Fibroblast of skin of right biceps (primary cell): ENCODE results near the gene DOP1B.
"Not testable (repeated sequence)": the region's sequence is repeated elsewhere in the genome, so short reads cannot be mapped to it uniquely, and the experiment has no call there.

Source experiments
- DNase-seq: peaks from one replicate; pipeline ENCODE4 v3.0.0-alpha.2; 2013

DOP1B gene

GRCh38 chr21:36174780-36175179 lies 18.2 kb downstream of the DOP1B start:
- DNase-seq, result no peak

- DNase-seq, result no peak
Measured at GRCh38 chr21:36175771-36176565, 19.3 kb downstream of the DOP1B start.

- no peak for DNase-seq
Measured at GRCh38 chr21:36178349-36178748, 21.7 kb downstream of the DOP1B start.

GRCh38 chr21:36179145-36179544 lies 22.5 kb downstream of the DOP1B start:
- no peak for DNase-seq

GRCh38 chr21:36180963-36181362 lies 24.3 kb downstream of the DOP1B start:
- DNase-seq, result no peak

DNA sequence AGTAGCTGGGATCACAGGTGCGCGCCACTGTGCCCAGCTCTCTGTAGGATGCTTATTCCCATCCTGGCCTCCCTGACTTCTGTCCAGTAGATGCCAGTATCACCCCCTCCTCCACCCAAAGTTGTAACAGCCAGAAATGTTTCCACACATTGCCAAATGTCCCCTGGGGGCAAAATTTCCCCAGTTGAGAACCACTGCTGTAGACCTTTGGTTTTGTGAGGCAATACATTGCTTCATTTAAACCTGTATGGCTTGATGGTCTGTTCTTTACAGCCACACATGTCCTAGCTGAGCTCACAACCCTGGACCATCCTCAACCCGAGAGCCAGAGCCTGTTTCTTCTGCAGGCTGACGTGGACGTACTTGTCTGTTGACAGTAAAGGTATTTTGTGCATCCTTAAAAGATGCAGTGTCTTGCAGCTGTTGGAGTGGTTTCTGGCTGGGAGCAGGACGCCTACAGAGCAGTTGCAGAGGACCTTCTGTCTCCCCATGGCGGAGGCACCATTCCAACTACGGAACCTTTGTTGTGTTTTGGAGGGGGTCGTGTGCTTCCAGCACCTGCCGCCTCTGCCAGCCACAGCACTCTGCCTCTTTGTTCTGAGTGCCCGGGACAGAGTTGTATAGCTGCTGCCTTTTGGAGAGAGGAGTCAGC lies 26.6 kb downstream of the DOP1B start:
- DNase-seq, result no peak

DNA sequence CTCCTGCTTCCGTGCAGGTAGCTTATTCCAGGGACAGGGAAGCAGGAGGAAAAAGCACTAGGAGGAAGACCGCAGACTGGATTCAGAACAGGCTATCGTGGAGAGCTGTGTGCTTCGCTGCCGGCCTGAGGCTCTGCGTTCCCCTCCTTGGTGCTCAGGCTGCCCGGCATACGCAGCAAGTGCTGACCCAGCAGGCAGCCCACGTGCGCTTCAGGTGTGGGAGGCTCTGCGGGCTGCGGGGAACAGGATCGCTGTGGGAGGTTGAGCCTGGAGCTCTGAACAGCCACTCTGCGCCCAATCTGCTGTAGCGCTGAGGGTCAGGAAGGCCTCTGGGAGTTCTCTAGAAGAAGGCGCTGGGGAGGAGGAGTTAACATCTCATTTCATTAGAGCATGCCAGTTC lies 27.9 kb downstream of the DOP1B start:
- no peak for DNase-seq

DNA sequence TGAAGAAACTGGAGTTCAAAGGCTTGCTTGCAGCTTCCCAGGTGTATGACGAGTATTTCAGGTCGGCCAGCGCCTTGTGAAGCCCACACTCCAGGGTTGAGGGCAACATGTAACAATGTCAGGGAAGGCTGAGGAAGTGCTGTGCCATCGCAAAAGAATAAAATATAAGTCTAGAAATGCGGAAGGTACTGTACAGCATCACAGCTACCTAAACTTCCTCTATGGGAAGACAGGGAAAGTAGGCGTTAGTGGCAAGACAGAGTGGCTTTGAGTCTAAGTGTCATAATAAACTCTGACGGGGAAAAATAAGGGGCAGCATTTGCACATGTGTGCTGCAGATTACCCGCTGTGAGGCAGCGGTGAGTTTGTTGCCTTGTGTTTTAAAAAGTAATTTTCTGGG lies 28.9 kb downstream of the DOP1B start:
- no peak for DNase-seq

GRCh38 chr21:36186081-36186480 lies 29.5 kb downstream of the DOP1B start:
- no peak for DNase-seq

GRCh38 chr21:36186506-36187399 lies 30.1 kb downstream of the DOP1B start:
- no peak for DNase-seq

- no peak for DNase-seq
Measured at GRCh38 chr21:36188081-36188681, 31.6 kb downstream of the DOP1B start.

- DNase-seq, result no peak
Measured at GRCh38 chr21:36188937-36189336, 32.3 kb downstream of the DOP1B start.

DNA sequence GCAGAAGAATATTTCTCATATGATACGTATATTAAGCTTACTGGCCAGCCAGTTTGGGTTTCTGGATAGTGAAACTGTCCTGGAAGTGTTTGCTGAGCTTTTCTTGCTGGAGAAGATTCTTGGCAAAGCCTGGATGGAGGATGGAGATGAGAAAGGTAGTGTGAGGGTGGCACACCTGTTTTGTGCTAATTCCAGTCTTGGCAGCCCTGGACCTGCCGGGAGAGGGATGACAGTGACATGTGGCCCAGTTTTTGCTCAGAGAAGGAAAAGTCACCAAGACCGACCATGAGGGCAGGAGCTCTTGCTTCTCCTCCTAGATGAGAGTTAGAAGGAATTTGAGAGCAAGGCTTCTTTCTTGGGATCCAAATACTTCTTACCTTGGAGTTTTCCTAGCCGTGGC lies 34.1 kb downstream of the DOP1B start:
- no peak for DNase-seq

- DNase-seq, result peak; percentile 23
Measured at GRCh38 chr21:36193200-36193599, 36.6 kb downstream of the DOP1B start.

GRCh38 chr21:36194024-36194423 lies 37.4 kb downstream of the DOP1B start:
- no peak for DNase-seq

DNA sequence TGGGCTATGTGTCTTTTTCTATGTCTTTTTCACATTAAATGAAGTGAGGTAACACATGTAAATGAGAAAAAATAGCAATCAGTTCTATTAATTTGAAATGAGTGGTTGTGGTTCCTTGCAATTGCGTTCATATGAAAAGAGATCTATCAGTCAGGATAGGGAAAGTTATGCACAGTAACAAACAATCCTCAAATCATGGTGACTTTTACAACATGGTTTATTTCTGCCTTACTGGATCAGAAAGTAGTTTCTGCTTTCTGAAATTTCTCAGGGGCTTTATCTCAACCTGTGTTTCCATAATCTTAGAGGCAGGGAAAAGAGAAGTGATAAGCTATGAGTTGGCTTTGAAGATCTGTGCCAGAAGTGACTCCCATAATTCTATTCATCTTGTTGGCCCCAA lies 39.0 kb downstream of the DOP1B start:
- DNase-seq, result no peak

DNA sequence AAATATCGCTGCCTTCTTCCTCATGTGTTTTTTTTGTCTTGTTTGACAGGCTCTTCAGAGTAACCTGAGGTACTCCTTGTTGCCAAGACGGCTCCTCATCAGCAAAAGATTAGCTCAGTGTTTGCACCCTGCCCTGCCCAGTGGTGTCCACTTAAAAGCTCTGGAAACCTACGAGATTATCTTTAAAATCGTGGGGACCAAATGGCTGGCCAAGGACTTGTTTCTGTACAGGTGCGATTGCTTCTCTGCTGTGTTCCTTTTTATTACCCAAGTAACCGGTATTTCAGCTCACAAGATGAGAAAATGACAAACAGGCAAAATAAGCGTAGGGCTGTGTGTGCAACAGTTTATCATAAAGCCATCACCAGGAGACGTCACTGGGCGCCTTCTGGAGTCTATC lies 42.4 kb downstream of the DOP1B start:
- no peak for DNase-seq

GRCh38 chr21:36199575-36199974 lies 43.0 kb downstream of the DOP1B start:
- not testable (repeated sequence) for DNase-seq

DNA sequence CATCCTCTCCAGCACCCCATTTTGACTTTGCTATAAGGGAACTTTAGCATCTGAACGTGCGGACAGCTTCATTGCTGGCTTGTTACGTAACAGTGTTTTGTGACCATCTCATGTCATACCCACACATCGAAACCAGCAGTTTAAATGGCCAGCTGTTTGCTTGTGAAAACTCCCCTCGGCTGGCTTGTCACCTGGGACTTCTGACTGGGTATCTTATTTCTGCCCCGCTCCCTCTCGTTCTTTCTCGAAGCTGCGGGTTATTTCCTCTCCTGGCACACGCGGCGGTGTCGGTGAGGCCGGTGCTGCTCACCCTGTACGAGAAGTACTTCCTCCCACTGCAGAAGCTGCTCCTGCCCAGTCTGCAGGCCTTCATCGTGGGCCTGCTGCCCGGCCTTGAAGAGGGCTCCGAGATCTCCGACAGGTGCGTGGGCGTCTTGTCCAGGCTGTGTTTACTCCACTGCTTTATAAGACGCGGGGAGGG lies 43.5 kb downstream of the DOP1B start:
- DNase-seq, result no peak

GRCh38 chr21:36202726-36203602 lies 46.3 kb downstream of the DOP1B start:
- peak; percentile 13 for DNase-seq

DNA sequence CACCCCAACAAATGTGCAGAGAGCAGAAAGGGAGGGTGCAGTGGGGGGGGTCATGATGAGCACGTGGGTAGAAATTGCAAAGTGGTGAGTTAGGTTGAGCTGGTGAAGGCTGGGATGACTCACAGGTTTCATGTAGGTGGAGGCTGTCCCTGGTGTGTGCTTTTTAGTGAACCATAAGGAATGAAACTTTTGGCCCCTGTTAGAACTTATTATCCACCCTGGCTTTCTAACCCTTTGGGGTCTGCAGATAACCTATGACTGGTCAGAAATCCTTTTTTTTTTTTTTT lies 46.9 kb downstream of the DOP1B start:
- DNase-seq, result peak; percentile 88

DNA sequence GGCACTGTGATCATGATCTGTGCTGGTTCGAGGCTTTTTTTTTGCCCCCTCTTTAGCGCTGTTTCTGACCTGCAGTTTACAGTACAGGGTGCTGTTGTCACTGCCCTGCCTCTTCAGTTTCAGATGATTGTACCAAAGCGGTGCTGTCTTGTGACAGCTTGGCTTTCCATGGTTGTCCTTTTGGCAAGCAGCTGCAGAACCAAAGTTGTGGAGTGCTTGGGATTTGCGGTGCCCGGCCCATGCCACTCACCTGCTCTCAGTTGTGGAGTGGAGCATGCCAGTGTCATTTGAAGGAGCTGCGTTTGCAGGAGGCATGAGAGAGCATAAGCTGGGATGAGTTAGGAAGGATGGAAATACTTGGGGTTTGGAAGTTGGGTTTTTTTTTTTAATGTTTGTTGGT lies 48.4 kb downstream of the DOP1B start:
- DNase-seq, result no peak
